ENCODE data around the gene ADGRB2. TPM values are rescaled to one million over a fixed set of nuclear protein-coding genes. Genes with fewer than 3 reads are reported as not detected.
A peak's percentile ranks its signal among the peaks of the same experiment; 100 is the strongest.

Gene ADGRB2
- total RNA-seq, 1 experiment from 2014 or later, result 2.9 TPM

DNA sequence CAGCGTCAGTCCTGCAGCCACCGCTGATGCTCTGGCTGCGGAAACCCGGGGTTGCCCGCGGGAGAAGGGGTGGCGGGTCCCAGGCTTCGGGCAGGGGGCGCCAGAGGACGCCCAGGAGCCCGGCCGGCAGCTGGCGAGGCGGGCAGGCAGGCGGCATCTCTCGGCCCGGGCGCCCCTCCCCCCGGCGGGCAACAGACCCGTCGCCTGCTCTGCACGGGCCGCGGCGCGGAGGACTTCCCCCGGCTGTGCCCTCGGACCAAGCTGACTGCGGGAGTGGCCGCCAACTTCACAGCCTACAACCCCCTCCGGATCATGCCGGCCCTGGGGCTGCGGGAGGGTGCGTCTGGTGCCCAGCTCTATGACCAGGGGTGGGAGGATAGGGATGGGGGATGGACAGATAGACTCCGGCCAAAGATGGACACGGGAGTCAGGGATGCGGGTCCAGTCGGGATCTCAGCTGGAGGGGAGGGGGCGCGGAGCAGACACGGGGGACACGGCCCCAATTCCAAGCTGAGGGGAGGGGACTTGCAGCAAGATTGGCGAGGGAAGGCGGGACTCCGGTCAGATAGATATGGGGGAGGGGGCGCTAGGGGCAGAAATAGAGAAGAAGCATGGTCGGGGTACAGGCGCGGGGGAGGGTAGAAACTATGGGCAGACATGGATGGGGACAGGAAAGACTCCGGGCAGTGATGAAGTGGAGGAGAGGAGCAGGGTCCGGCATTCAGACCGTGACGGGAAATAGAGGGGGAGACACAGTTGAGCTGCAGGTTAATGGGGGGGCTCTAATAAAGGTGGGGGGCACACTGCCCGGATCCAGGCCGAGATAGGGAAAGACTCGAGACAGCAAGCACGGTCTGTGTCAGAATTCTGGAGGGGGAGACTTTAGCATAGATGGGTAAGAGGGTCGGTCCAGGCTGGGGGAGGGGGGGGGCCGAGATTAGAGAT, 1.1 kb downstream of the ADGRB2 start:
- Mint-ChIP-seq H3K36me3 (ENCODE audit: insufficient read depth, unreplicated experiment) (peaks cover 24% of the 10 kb centered on the region), H3K27me3 (ENCODE audit: unreplicated experiment) (peaks cover 70% of the 10 kb centered on the region), H3K27ac (ENCODE audit: unreplicated experiment) (no peak overlapping the region), H3K9me3 (ENCODE audit: low read depth, unreplicated experiment) (no peaks in the 10 kb centered on the region), H3K4me1 (ENCODE audit: low read depth, unreplicated experiment) (peaks cover 16% of the 10 kb centered on the region), H3K4me3 (ENCODE audit: low read depth, unreplicated experiment) (peak overlapping the region; percentile 75)
- CTCF ChIA-PET, result interaction anchor here (0.6 to 2.0 kb wide), 6 partner anchors 22 to 153 kb away, joined by 3 to 19 read pairs (median 4); partner anchors contain the start of gene PEF1
- BruUV-seq (replicated peaks), result no TSS peak
- intact Hi-C loops (cut with micrococcal nuclease; ENCODE audit: unreplicated experiment), result no loop called here
- TF ChIP-seq CTCF (IDR thresholded peaks at IDR 0.05; ENCODE audit: unreplicated experiment), result peak; percentile 79
- DNase-seq, result peak; percentile 92

GRCh38 chr1:31762323-31762722, 1.8 kb downstream of the ADGRB2 start:
- no TSS peak for BruUV-seq (replicated peaks)
- CTCF ChIA-PET, result interaction anchor here (0.6 to 2.0 kb wide), 5 partner anchors 21 to 117 kb away, joined by 3 to 19 read pairs (median 5); partner anchors contain the start of gene PEF1
- H3K4me1 Mint-ChIP-seq (ENCODE audit: low read depth, unreplicated experiment), result peaks cover 16% of the 10 kb centered on the region
- H3K4me3 Mint-ChIP-seq (ENCODE audit: low read depth, unreplicated experiment), result peak overlapping the region; percentile 75
- DNase-seq, result no peak
- intact Hi-C loops (cut with micrococcal nuclease; ENCODE audit: unreplicated experiment), result no loop called here
- no peaks in the 10 kb centered on the region for H3K9me3 Mint-ChIP-seq (ENCODE audit: low read depth, unreplicated experiment)
- no peak overlapping the region for H3K27ac Mint-ChIP-seq (ENCODE audit: unreplicated experiment)
- H3K27me3 Mint-ChIP-seq (ENCODE audit: unreplicated experiment), result peaks cover 63% of the 10 kb centered on the region
- H3K36me3 Mint-ChIP-seq (ENCODE audit: insufficient read depth, unreplicated experiment), result peaks cover 24% of the 10 kb centered on the region
- TF ChIP-seq CTCF (IDR thresholded peaks at IDR 0.05; ENCODE audit: unreplicated experiment), result no peak

- intact Hi-C loops (cut with micrococcal nuclease; ENCODE audit: unreplicated experiment), result no loop called here
- BruUV-seq (replicated peaks), result no TSS peak
- peak overlapping the region; percentile 75 for H3K4me3 Mint-ChIP-seq (ENCODE audit: low read depth, unreplicated experiment)
- DNase-seq, result no peak
- no peak overlapping the region for H3K27ac Mint-ChIP-seq (ENCODE audit: unreplicated experiment)
- peaks cover 24% of the 10 kb centered on the region for H3K36me3 Mint-ChIP-seq (ENCODE audit: insufficient read depth, unreplicated experiment)
- TF ChIP-seq CTCF (IDR thresholded peaks at IDR 0.05; ENCODE audit: unreplicated experiment), result no peak
- CTCF ChIA-PET, result interaction anchor here (1.2 to 2.0 kb wide), 2 partner anchors 27 to 117 kb away, joined by 3 to 19 read pairs; partner anchors contain the start of gene PEF1
- peaks cover 16% of the 10 kb centered on the region for H3K4me1 Mint-ChIP-seq (ENCODE audit: low read depth, unreplicated experiment)
- peaks cover 59% of the 10 kb centered on the region for H3K27me3 Mint-ChIP-seq (ENCODE audit: unreplicated experiment)
- no peaks in the 10 kb centered on the region for H3K9me3 Mint-ChIP-seq (ENCODE audit: low read depth, unreplicated experiment)
Measured at GRCh38 chr1:31761883-31762282, 2.3 kb downstream of the ADGRB2 start.

- CTCF ChIA-PET, result interaction anchor here (0.6 to 1.9 kb wide), 7 partner anchors 9 to 191 kb away, joined by 3 to 7 read pairs (median 4); no protein-coding TSS in a partner anchor
- DNase-seq, result peak; percentile 68
- no peak for TF ChIP-seq CTCF (IDR thresholded peaks at IDR 0.05; ENCODE audit: unreplicated experiment)
- BruUV-seq (replicated peaks), result no TSS peak
- Mint-ChIP-seq H3K4me3 (ENCODE audit: low read depth, unreplicated experiment) (peak overlapping the region; percentile 75), H3K27ac (ENCODE audit: unreplicated experiment) (no peak overlapping the region), H3K4me1 (ENCODE audit: low read depth, unreplicated experiment) (peaks cover 18% of the 10 kb centered on the region), H3K27me3 (ENCODE audit: unreplicated experiment) (peaks cover 51% of the 10 kb centered on the region), H3K36me3 (ENCODE audit: insufficient read depth, unreplicated experiment) (peaks cover 24% of the 10 kb centered on the region), H3K9me3 (ENCODE audit: low read depth, unreplicated experiment) (no peaks in the 10 kb centered on the region)
- intact Hi-C loops (cut with micrococcal nuclease; ENCODE audit: unreplicated experiment), result no loop called here
Measured at GRCh38 chr1:31760471-31761470, 3.4 kb downstream of the ADGRB2 start.
